Bronchial epithelial cell (primary cell): ENCODE results near the gene SCYGR4. TPM values are rescaled to one million over a fixed set of nuclear protein-coding genes. Genes with fewer than 3 reads are reported as not detected.

Experiments
- DNase-seq: peaks from one replicate; pipeline ENCODE4 v3.0.0-alpha.2; 2010; ENCODE audit warnings: low read depth
- FAIRE-seq: peaks from 2 replicates; lab custom pipeline; 2011; peaks lifted over from hg19 to GRCh38; lab: Jason Lieb, UNC
- H3K27me3 ChIP-seq: 2 replicates; pipeline ENCODE4 v1.5.1; 2011; ENCODE audit warnings: low read length; ENCODE audit not compliant: control insufficient read depth, insufficient read depth
- H3K36me3 ChIP-seq: 2 replicates; pipeline ENCODE4 v1.5.1; 2011; ENCODE audit warnings: low read length; ENCODE audit not compliant: control insufficient read depth, insufficient read depth
- H3K4me3 ChIP-seq: 2 replicates; pipeline ENCODE4 v1.5.1; 2011; ENCODE audit warnings: mild to moderate bottlenecking, low read depth, low read length, control low read depth
- CTCF ChIP-seq: IDR thresholded peaks from 2 replicates; pipeline ENCODE4 v1.5.1; 2011; ENCODE audit warnings: mild to moderate bottlenecking, moderate library complexity, low read length, control low read depth, inconsistent platforms; ENCODE audit not compliant: insufficient read depth, severe bottlenecking
- total RNA-seq: library from RNA; depleted of rRNA; stranded (reverse); fragments of >200 nt; gene quantifications from 2 replicates; pipeline ENCODE4 v1.2.1, GENCODE V29; 2014

Gene SCYGR4
- total RNA-seq, 1 donor from 2014 or later = not detected

- FAIRE-seq = no peak
- Histone ChIP-seq H3K27me3 (no peaks in the 10 kb centered on the region), H3K36me3 (no peaks in the 10 kb centered on the region), H3K4me3 (no peak overlapping the region)
- TF ChIP-seq CTCF = no peak
- peak; percentile 25 for DNase-seq
Measured at GRCh38 chr2:227626580-227627151, 9.4 kb downstream of the SCYGR4 start.

GRCh38 chr2:227627769-227628168, 10.5 kb downstream of the SCYGR4 start:
- Histone ChIP-seq H3K27me3 (no peaks in the 10 kb centered on the region), H3K4me3 (no peak overlapping the region), H3K36me3 (no peaks in the 10 kb centered on the region)
- no peak for TF ChIP-seq CTCF
- FAIRE-seq (no peak), DNase-seq (no peak)

GRCh38 chr2:227629435-227629834, 12.1 kb downstream of the SCYGR4 start:
- Histone ChIP-seq H3K4me3 (no peak overlapping the region), H3K27me3 (no peaks in the 10 kb centered on the region), H3K36me3 (no peaks in the 10 kb centered on the region)
- no peak for FAIRE-seq
- DNase-seq = no peak
- no peak for TF ChIP-seq CTCF

GRCh38 chr2:227630322-227630721, 13.0 kb downstream of the SCYGR4 start:
- Histone ChIP-seq H3K4me3 (no peak overlapping the region), H3K27me3 (no peaks in the 10 kb centered on the region), H3K36me3 (no peaks in the 10 kb centered on the region)
- no peak for TF ChIP-seq CTCF
- FAIRE-seq (no peak), DNase-seq (no peak)

GRCh38 chr2:227632827-227633226, 15.5 kb downstream of the SCYGR4 start:
- FAIRE-seq = no peak
- Histone ChIP-seq H3K36me3 (no peaks in the 10 kb centered on the region), H3K27me3 (no peaks in the 10 kb centered on the region), H3K4me3 (no peak overlapping the region)
- no peak for TF ChIP-seq CTCF
- peak; percentile 6 for DNase-seq

GRCh38 chr2:227634201-227634600, 16.9 kb downstream of the SCYGR4 start:
- Histone ChIP-seq H3K27me3 (no peaks in the 10 kb centered on the region), H3K4me3 (no peak overlapping the region), H3K36me3 (no peaks in the 10 kb centered on the region)
- TF ChIP-seq CTCF = no peak
- no peak for FAIRE-seq
- DNase-seq = no peak
